ENCODE data around the gene TMEM213. TPM values are rescaled to one million over a fixed set of nuclear protein-coding genes. Genes with fewer than 3 reads are reported as not detected.

The TMEM213 gene
- total RNA-seq, 1 experiment from 2014 or later: not detected

GRCh38 chr7:138872576-138872975 is 74.8 kb downstream of the TMEM213 start:
- DNase-seq (ENCODE audit: low read depth, low spot score) (no peak), ATAC-seq (no peak)
- Histone ChIP-seq H3K27me3 (ENCODE audit: control insufficient read depth, insufficient read depth, low read length) (no peaks in the 10 kb centered on the region), H3K4me1 (ENCODE audit: control insufficient read depth, insufficient read depth, low read length) (no peaks in the 10 kb centered on the region; the same call in 1 of the 2 replicates), H3K4me3 (ENCODE audit: low read depth in 2 of 2, low read length in 2 of 2) (no peak overlapping the region), H3K9me3 (ENCODE audit: control insufficient read depth, insufficient read depth, low read depth, low read length) (no peaks in the 10 kb centered on the region), H3K27ac (ENCODE audit: low read length) (no peak overlapping the region), H3K36me3 (ENCODE audit: control insufficient read depth, insufficient read depth, low read length) (no peaks in the 10 kb centered on the region)
- CTCF ChIA-PET: interaction anchor here (0.6 kb wide), 1 partner anchor 402 kb away, joined by 9 read pairs; no protein-coding TSS in a partner anchor
- POLR2A ChIA-PET: interaction anchor here (0.7 kb wide), 1 partner anchor 101 kb away, joined by 8 read pairs; no protein-coding TSS in a partner anchor
- intact Hi-C loops (cut with micrococcal nuclease; ENCODE audit: unreplicated experiment) (no loop called here), in situ Hi-C loops (cut with HindIII; ENCODE audit: low pct_unique_long_range_greater_than_20kb, low sequenced_read_pairs) (no loop called here)
- TF ChIP-seq TCF7L2 (IDR thresholded peaks at IDR 0.05; ENCODE audit: low read depth, low read length) (no peak), CTCF (IDR thresholded peaks at IDR 0.05) (no peak), SIN3A (IDR thresholded peaks at IDR 0.05; ENCODE audit: borderline replicate concordance, insufficient read depth, low read depth, low read length) (no peak), POLR2AphosphoS5 (IDR thresholded peaks at IDR 0.05; ENCODE audit: low read depth, low read length) (no peak)
- TF ChIP-seq, protein P1, sequence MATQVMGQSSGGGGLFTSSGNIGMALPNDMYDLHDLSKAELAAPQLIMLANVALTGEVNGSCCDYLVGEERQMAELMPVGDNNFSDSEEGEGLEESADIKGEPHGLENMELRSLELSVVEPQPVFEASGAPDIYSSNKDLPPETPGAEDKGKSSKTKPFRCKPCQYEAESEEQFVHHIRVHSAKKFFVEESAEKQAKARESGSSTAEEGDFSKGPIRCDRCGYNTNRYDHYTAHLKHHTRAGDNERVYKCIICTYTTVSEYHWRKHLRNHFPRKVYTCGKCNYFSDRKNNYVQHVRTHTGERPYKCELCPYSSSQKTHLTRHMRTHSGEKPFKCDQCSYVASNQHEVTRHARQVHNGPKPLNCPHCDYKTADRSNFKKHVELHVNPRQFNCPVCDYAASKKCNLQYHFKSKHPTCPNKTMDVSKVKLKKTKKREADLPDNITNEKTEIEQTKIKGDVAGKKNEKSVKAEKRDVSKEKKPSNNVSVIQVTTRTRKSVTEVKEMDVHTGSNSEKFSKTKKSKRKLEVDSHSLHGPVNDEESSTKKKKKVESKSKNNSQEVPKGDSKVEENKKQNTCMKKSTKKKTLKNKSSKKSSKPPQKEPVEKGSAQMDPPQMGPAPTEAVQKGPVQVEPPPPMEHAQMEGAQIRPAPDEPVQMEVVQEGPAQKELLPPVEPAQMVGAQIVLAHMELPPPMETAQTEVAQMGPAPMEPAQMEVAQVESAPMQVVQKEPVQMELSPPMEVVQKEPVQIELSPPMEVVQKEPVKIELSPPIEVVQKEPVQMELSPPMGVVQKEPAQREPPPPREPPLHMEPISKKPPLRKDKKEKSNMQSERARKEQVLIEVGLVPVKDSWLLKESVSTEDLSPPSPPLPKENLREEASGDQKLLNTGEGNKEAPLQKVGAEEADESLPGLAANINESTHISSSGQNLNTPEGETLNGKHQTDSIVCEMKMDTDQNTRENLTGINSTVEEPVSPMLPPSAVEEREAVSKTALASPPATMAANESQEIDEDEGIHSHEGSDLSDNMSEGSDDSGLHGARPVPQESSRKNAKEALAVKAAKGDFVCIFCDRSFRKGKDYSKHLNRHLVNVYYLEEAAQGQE (IDR thresholded peaks at IDR 0.05; ENCODE audit: insufficient read depth in 1 of 2, low read depth in 2 of 2, low read length in 1 of 2): no peak
- BruUV-seq (replicated peaks): no TSS peak

- ChIA-PET POLR2A (no interaction called here), CTCF (interaction anchor here (0.7 kb wide), 1 partner anchor 150 kb away, joined by 7 read pairs; no protein-coding TSS in a partner anchor)
- no TSS peak for BruUV-seq (replicated peaks)
- H3K27me3 ChIP-seq (ENCODE audit: control insufficient read depth, insufficient read depth, low read length): no peaks in the 10 kb centered on the region
- no peaks in the 10 kb centered on the region for H3K36me3 ChIP-seq (ENCODE audit: control insufficient read depth, insufficient read depth, low read length)
- DNase-seq (ENCODE audit: low read depth, low spot score) (no peak), ATAC-seq (no peak)
- no peaks in the 10 kb centered on the region; the same call in 1 of the 2 replicates for H3K4me1 ChIP-seq (ENCODE audit: control insufficient read depth, insufficient read depth, low read length)
- no peak overlapping the region for H3K4me3 ChIP-seq (ENCODE audit: low read depth in 2 of 2, low read length in 2 of 2)
- in situ Hi-C loops (cut with HindIII; ENCODE audit: low pct_unique_long_range_greater_than_20kb, low sequenced_read_pairs): no loop called here
- H3K9me3 ChIP-seq (ENCODE audit: control insufficient read depth, insufficient read depth, low read depth, low read length): no peaks in the 10 kb centered on the region
- intact Hi-C loops (cut with micrococcal nuclease; ENCODE audit: unreplicated experiment): no loop called here
- TF ChIP-seq SIN3A (IDR thresholded peaks at IDR 0.05; ENCODE audit: borderline replicate concordance, insufficient read depth, low read depth, low read length) (no peak), TCF7L2 (IDR thresholded peaks at IDR 0.05; ENCODE audit: low read depth, low read length) (no peak), POLR2AphosphoS5 (IDR thresholded peaks at IDR 0.05; ENCODE audit: low read depth, low read length) (no peak)
- TF ChIP-seq, protein P1 (IDR thresholded peaks at IDR 0.05; ENCODE audit: insufficient read depth in 1 of 2, low read depth in 2 of 2, low read length in 1 of 2): no peak
- no peak overlapping the region for H3K27ac ChIP-seq (ENCODE audit: low read length)
Measured at GRCh38 chr7:138873220-138873892, 75.6 kb downstream of the TMEM213 start.
